ENCODE data around the gene MT3. TPM values are rescaled to one million over a fixed set of nuclear protein-coding genes. Genes with fewer than 3 reads are reported as not detected.
"Not testable (repeated sequence)": the region's sequence is repeated elsewhere in the genome, so short reads cannot be mapped to it uniquely, and the experiment has no call there.

The MT3 gene
- total RNA-seq, 1 experiment from 2014 or later = not detected

DNA sequence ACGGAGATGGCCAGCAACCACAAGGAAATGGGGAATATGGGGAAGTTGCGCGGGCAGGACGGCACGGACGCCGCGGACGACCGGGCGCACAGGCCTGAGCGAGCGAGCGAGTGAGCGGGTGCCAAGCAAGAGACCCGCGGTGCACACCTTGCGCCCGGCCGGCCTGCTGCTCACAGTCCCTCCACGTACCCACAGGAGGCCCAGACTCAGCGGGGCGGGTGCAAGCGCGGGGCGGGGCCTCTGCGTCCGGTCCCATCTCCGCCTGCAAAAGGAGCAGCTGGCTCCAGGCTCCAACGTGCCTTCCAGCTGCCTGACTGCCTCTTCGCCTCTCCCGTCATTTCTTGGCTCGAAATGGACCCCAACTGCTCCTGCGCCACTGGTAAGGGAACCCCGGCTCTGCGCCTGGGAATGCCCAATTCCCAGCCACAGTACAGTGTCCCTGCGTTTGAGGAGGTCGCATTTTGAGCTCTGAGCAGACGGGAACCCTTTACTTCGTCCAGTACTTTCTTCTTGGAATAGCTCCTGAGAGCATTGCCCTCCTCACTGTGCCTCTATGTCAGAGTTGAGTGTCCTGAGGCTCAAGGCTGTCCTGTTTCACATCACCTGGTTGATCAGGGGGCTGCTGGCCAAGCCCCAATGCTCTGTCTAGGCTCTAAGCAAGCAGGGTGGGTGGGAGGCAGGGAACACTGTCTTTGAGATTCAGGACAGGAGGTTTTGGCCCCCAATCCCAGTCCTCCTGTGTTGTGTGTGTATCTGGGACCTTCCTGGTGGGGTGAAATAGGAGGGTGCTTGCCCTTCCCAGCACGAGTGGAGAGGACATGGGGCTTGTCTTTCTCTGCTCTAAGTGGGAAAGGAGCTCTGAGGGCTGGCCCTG, 28.1 kb downstream of the MT3 start:
- H3K4me1 ChIP-seq (replicated peaks; ENCODE audit: insufficient read depth) = peaks cover 45% of the 10 kb centered on the region
- no peak overlapping the region for H3K4me2 ChIP-seq
- H3K79me2 ChIP-seq (ENCODE audit: low read depth) = no peaks in the 10 kb centered on the region
- no peaks in the 10 kb centered on the region for H3K27me3 ChIP-seq (ENCODE audit: insufficient read depth, low read depth)
- BruUV-seq (replicated peaks) = no TSS peak
- no peaks in the 10 kb centered on the region for H4K20me1 ChIP-seq (ENCODE audit: insufficient read depth)
- H3K36me3 ChIP-seq (ENCODE audit: low read depth) = no peaks in the 10 kb centered on the region
- ChIA-PET POLR2A (ENCODE audit: unreplicated experiment) (interaction anchor here (0.7 kb wide), 1 partner anchor 53 kb away, joined by 3 read pairs; no protein-coding TSS in a partner anchor), CTCF (no interaction called here)
- H3K9me3 ChIP-seq (ENCODE audit: insufficient read depth, low read depth) = no peaks in the 10 kb centered on the region
- intact Hi-C loops (cut with micrococcal nuclease; ENCODE audit: unreplicated experiment) = no loop called here
- peaks cover 19% of the 10 kb centered on the region for H3F3A ChIP-seq (ENCODE audit: insufficient read depth, low read depth)
- no peak for DNase-seq
- H3K27ac ChIP-seq = no peak overlapping the region
- H3K9me2 ChIP-seq (ENCODE audit: insufficient read depth) = no peaks in the 10 kb centered on the region
- no peak overlapping the region for H2AFZ ChIP-seq
- H3K4me3 ChIP-seq = no peak overlapping the region
- no peak for TF ChIP-seq EZH2 (IDR thresholded peaks at IDR 0.05; ENCODE audit: low read depth)
- TF ChIP-seq, protein P1, sequence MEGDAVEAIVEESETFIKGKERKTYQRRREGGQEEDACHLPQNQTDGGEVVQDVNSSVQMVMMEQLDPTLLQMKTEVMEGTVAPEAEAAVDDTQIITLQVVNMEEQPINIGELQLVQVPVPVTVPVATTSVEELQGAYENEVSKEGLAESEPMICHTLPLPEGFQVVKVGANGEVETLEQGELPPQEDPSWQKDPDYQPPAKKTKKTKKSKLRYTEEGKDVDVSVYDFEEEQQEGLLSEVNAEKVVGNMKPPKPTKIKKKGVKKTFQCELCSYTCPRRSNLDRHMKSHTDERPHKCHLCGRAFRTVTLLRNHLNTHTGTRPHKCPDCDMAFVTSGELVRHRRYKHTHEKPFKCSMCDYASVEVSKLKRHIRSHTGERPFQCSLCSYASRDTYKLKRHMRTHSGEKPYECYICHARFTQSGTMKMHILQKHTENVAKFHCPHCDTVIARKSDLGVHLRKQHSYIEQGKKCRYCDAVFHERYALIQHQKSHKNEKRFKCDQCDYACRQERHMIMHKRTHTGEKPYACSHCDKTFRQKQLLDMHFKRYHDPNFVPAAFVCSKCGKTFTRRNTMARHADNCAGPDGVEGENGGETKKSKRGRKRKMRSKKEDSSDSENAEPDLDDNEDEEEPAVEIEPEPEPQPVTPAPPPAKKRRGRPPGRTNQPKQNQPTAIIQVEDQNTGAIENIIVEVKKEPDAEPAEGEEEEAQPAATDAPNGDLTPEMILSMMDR (conservative IDR thresholded peaks at IDR 0.05) = no peak

DNA sequence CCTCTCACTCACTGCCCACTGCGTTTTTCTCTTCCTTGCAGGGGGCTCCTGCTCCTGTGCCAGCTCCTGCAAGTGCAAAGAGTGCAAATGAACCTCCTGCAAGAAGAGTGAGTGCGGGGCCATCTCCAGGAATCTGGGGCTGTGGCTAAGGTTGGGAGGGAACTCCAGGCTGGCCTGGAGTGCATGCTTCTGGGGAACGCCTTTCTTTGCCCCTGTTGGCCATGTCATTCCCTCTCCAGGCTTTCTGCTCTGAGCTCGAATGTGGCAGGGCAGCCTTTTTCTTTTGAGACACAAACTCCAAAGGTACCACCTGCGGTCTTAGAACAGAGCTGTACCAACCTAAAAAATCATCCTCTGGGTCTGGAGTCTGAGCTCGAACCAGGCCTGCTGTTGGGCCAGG, 28.8 kb downstream of the MT3 start:
- Histone ChIP-seq H2AFZ (no peak overlapping the region), H3F3A (ENCODE audit: insufficient read depth, low read depth) (peaks cover 19% of the 10 kb centered on the region), H3K36me3 (ENCODE audit: low read depth) (no peaks in the 10 kb centered on the region), H3K4me2 (no peak overlapping the region), H3K9me3 (ENCODE audit: insufficient read depth, low read depth) (no peaks in the 10 kb centered on the region), H3K4me3 (no peak overlapping the region), H3K9me2 (ENCODE audit: insufficient read depth) (no peaks in the 10 kb centered on the region), H3K79me2 (ENCODE audit: low read depth) (no peaks in the 10 kb centered on the region), H3K4me1 (replicated peaks; ENCODE audit: insufficient read depth) (peaks cover 38% of the 10 kb centered on the region), H3K27ac (no peak overlapping the region), H4K20me1 (ENCODE audit: insufficient read depth) (no peaks in the 10 kb centered on the region), H3K27me3 (ENCODE audit: insufficient read depth, low read depth) (no peaks in the 10 kb centered on the region)
- CTCF ChIA-PET = no interaction called here
- DNase-seq = no peak
- no peak for TF ChIP-seq EZH2 (IDR thresholded peaks at IDR 0.05; ENCODE audit: low read depth)
- TF ChIP-seq, protein P1 (conservative IDR thresholded peaks at IDR 0.05) = no peak
- intact Hi-C loops (cut with micrococcal nuclease; ENCODE audit: unreplicated experiment) = no loop called here
- no TSS peak for BruUV-seq (replicated peaks)
- POLR2A ChIA-PET (ENCODE audit: unreplicated experiment) = no interaction called here

DNA sequence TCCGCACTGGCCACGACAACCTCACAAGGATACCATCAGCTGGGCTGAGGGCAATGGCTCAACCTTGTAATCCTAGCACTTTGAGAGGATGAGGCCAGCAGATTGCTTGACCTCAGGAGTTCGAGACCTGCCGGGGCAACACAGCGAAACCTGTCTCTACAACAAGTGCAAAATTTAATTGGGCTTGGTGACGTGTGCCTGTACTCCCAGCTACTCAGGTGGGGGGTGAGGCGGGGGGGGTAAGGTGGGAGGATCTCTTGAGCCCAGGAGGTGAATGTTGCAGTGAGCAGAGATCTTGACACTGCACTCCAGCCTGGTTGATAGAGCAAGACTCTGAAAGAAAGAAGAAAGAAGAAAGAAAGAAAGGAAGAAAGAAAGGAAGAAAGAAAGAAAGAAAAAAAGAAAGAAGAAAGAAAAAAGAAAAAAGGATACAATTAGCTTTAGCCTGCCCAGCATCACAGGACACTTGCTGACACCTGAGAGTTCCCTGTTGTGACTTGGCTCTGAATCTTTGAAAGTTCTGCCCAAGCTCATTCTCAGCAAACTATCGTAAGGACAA, 31.1 kb downstream of the MT3 start:
- no peaks in the 10 kb centered on the region for H3K9me2 ChIP-seq (ENCODE audit: insufficient read depth)
- ChIA-PET CTCF (no interaction called here), POLR2A (ENCODE audit: unreplicated experiment) (interaction anchor here (0.6 kb wide), 1 partner anchor 12 kb away, joined by 4 read pairs; the partner anchor contains the start of gene MT2A)
- no peak overlapping the region for H3K27ac ChIP-seq
- H3K27me3 ChIP-seq (ENCODE audit: insufficient read depth, low read depth) = no peaks in the 10 kb centered on the region
- no peak overlapping the region for H3K4me3 ChIP-seq
- no peaks in the 10 kb centered on the region for H3K36me3 ChIP-seq (ENCODE audit: low read depth)
- no peak overlapping the region for H3K4me2 ChIP-seq
- no peak overlapping the region for H2AFZ ChIP-seq
- no peak for TF ChIP-seq EZH2 (IDR thresholded peaks at IDR 0.05; ENCODE audit: low read depth)
- TF ChIP-seq, protein P1 (conservative IDR thresholded peaks at IDR 0.05) = no peak
- H4K20me1 ChIP-seq (ENCODE audit: insufficient read depth) = no peaks in the 10 kb centered on the region
- H3F3A ChIP-seq (ENCODE audit: insufficient read depth, low read depth) = 0 out of 2 replicates have a peak, but pooled peaks cover 3% of the 10 kb centered on the region
- BruUV-seq (replicated peaks) = no TSS peak
- no peaks in the 10 kb centered on the region for H3K9me3 ChIP-seq (ENCODE audit: insufficient read depth, low read depth)
- H3K4me1 ChIP-seq (replicated peaks; ENCODE audit: insufficient read depth) = peaks cover 15% of the 10 kb centered on the region
- H3K79me2 ChIP-seq (ENCODE audit: low read depth) = no peaks in the 10 kb centered on the region
- no peak for DNase-seq
- intact Hi-C loops (cut with micrococcal nuclease; ENCODE audit: unreplicated experiment) = no loop called here

DNA sequence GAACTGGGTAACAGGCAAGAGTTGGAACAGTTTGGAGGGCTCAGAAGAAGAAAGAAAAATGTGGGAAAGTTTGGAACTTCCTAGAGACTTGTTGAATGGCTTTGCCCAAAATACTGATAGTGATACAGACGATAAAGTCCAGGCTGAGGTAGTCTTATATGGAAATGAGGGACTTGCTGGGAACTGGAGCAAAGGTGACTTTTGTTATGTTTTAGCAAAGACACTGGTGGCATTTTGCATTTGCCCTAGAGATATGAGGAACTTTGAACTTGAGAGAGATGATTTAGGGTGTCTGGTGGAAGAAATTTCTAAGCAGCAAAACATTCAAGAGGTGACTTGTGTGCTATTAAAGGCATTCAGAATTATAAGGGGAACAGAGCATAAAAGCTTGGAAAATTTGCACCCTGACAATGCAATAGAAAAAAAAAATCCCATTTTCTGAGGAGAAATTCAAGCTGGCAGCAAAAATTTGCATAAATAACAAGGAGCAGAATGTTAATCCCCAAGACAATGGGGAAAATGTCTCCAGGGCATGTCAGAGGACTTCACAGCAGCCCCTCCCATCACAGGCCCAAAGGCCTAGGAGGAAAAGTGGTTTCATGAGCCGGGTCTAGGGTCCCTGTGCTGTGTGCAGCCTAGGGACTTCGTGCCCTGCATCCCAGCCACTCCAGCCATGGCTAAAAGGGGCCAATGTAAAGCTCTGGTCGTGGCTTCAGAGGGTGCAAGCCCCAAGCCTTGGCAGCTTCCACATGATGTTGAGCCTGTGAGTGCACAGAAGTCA, 32.5 kb downstream of the MT3 start:
- H3K9me2 ChIP-seq (ENCODE audit: insufficient read depth); intact Hi-C loops (cut with micrococcal nuclease; ENCODE audit: unreplicated experiment); H3K4me3 ChIP-seq; H3K9me3 ChIP-seq (ENCODE audit: insufficient read depth, low read depth); POLR2A ChIA-PET (ENCODE audit: unreplicated experiment); H3K27me3 ChIP-seq (ENCODE audit: insufficient read depth, low read depth); H3K4me2 ChIP-seq; H4K20me1 ChIP-seq (ENCODE audit: insufficient read depth); H3K36me3 ChIP-seq (ENCODE audit: low read depth); H3F3A ChIP-seq (ENCODE audit: insufficient read depth, low read depth); H3K79me2 ChIP-seq (ENCODE audit: low read depth); H2AFZ ChIP-seq; BruUV-seq (replicated peaks); H3K27ac ChIP-seq; DNase-seq; CTCF ChIA-PET: not testable (repeated sequence)
- H3K4me1 ChIP-seq (replicated peaks; ENCODE audit: insufficient read depth) = peaks cover 13% of the 10 kb centered on the region

DNA sequence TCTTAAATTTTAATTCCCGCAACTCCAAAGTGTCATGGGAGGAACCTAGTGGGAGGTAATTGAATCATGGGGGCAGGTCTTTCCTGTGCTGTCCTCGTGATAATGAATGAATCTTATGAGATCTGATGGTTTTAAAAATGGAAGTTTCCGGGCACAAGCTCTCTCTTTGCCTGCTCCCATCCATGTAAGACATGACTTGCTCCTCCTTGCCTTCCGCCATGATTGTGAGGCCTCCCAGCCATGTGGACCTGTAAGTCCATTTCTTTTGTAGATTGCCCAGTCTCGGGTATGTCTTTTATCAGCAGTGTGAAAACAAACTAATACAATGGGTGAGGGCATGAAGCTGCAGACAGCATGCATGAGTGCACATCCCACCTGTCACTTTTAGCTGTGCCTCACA, 33.9 kb downstream of the MT3 start:
- DNase-seq; H3K79me2 ChIP-seq (ENCODE audit: low read depth); H3K4me3 ChIP-seq; H3K36me3 ChIP-seq (ENCODE audit: low read depth); H3K27ac ChIP-seq; intact Hi-C loops (cut with micrococcal nuclease; ENCODE audit: unreplicated experiment); H3K27me3 ChIP-seq (ENCODE audit: insufficient read depth, low read depth); H3K9me2 ChIP-seq (ENCODE audit: insufficient read depth); BruUV-seq (replicated peaks); POLR2A ChIA-PET (ENCODE audit: unreplicated experiment); CTCF ChIA-PET; H3K4me2 ChIP-seq; H4K20me1 ChIP-seq (ENCODE audit: insufficient read depth); H3F3A ChIP-seq (ENCODE audit: insufficient read depth, low read depth); H2AFZ ChIP-seq; H3K9me3 ChIP-seq (ENCODE audit: insufficient read depth, low read depth): not testable (repeated sequence)
- H3K4me1 ChIP-seq (replicated peaks; ENCODE audit: insufficient read depth) = peaks cover 17% of the 10 kb centered on the region

Measured in PC-9 (cell line).